Skeletal muscle tissue (tissue), 4 donors: ENCODE measurements around the gene ITGA3. TPM values are rescaled to one million over a fixed set of nuclear protein-coding genes. Genes with fewer than 3 reads are reported as not detected.

Experiments used
- H3K27ac ChIP-seq: one replicate; pipeline ENCODE4 v1.7.0; 2013; ENCODE audit warnings: mild to moderate bottlenecking, low read depth, low read length, inconsistent platforms
- H3K27me3 ChIP-seq, 3 donors: one replicate each; pipeline ENCODE4 v1.7.0; 2013; ENCODE audit warnings: low read length in 3 of 3; ENCODE audit not compliant: control insufficient read depth in 3 of 3, insufficient read depth in 3 of 3
- H3K36me3 ChIP-seq, 3 donors: one replicate each; pipeline ENCODE4 v1.7.0; 2013; ENCODE audit warnings: low read length in 3 of 3; ENCODE audit not compliant: control insufficient read depth in 3 of 3, insufficient read depth in 3 of 3
- H3K4me1 ChIP-seq, 3 donors: one replicate each; pipeline ENCODE4 v1.7.0; 2013; ENCODE audit warnings: low read length in 3 of 3, mild to moderate bottlenecking in 3 of 3; ENCODE audit not compliant: control insufficient read depth in 3 of 3, insufficient read depth in 3 of 3
- H3K4me3 ChIP-seq, 3 donors: one replicate each; pipeline ENCODE4 v1.7.0; 2013; ENCODE audit warnings: low read length in 3 of 3
- H3K9ac ChIP-seq, 3 donors: one replicate each; pipeline ENCODE4 v1.7.0; 2013; ENCODE audit warnings: low read length in 3 of 3, mild to moderate bottlenecking in 3 of 3, moderate library complexity in 2 of 3, low read depth in 1 of 3
- H3K9me3 ChIP-seq, 3 donors: one replicate each; pipeline ENCODE4 v1.7.0; 2013; ENCODE audit warnings: low read length in 3 of 3; ENCODE audit not compliant: control insufficient read depth in 3 of 3
- total RNA-seq: library from RNA; depleted of rRNA; stranded (reverse); fragments of >200 nt; gene quantifications from one replicate; pipeline ENCODE4 v1.2.3, GENCODE V29; 2014
- donor health status: Osteomylitis.

ITGA3 gene
- total RNA-seq, 1 donor from 2014 or later = 27.7 TPM

DNA sequence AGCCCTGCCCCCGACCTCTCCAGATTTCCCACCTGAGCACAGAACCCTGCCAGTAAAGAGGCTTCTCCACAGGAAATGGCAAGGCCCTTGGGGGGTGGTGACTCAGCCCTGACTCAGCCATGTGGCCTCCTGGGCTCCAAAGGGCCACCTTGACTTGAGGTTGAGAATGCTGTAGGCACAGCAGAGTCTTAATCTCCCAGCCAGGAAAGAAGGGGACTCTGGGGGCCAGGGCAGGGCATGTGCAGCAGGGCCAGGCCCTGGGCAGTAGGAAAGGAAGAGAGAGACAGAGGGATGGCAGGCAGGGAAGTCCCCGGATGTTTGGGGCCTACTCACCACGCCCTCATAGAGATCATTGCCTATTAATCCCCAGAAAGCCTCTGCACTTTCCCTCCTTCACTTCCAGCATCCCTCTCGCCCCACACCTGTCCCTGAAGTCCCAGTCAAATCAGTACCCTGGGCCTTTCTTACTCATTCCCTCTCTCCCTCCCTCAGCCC lies 4.8 kb upstream of the ITGA3 start:
- Histone ChIP-seq H3K27ac (no peak overlapping the region), H3K9ac (no peak overlapping the region), H3K36me3 (no peaks in the 10 kb centered on the region), H3K27me3 (no peaks in the 10 kb centered on the region), H3K9me3 (no peaks in the 10 kb centered on the region), H3K4me1 (peaks cover 16 to 29% (median 23%) of the 10 kb centered on the region in 3 donors), H3K4me3 (no peak overlapping the region)

DNA sequence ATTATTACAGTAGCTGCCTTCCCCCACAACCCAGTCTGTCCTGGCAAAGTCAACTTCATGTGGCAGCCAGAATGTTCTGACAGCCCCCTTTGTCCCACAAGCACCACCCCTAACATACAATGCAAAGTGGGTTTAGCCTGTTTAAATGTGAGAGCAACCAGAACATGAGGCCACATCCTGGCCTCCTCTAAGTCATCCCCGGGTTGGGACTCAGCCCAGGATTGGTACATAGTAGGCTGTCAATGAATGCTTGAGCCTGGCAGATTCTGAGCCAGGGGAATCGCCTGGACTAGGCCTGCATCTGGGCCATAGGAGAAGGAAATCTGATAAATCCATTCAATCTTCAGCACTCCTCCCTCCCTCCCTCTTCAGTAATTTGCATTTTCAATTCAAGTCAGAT lies 4.3 kb upstream of the ITGA3 start:
- Histone ChIP-seq H3K9me3 (no peaks in the 10 kb centered on the region), H3K4me3 (no peak overlapping the region), H3K27ac (no peak overlapping the region), H3K9ac (no peak overlapping the region), H3K27me3 (no peaks in the 10 kb centered on the region), H3K36me3 (no peaks in the 10 kb centered on the region), H3K4me1 (peaks cover 16 to 32% (median 23%) of the 10 kb centered on the region in 3 donors)

DNA sequence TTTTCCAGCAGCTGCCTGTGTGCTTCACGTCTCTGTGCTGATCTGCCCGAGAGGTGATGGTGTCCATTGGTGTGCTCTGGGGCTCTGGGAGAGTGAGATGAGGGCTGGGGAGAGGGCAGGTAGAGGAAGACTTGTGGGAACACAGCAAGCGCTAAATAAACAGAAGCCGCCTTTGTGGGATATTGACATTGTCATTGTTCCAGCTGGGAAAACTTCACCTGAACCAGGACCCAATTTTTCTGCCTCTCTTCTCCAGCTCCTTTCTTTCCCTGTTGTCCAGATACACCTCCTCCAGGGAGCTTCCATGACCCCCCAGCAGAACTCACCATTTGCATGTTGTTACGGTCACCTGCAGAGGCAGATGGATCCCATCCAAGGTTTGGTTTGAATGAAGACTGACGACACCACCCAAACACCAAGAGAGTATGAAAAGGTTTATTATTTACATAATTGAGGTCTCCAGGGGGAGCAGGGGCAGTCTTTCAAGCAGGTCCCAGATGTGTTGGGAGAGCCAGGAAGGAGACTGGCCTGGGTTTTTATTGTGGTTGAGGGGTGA lies 3.6 kb upstream of the ITGA3 start:
- Histone ChIP-seq H3K9ac (no peak overlapping the region), H3K36me3 (no peaks in the 10 kb centered on the region), H3K9me3 (no peaks in the 10 kb centered on the region), H3K27me3 (no peaks in the 10 kb centered on the region), H3K4me1 (peaks cover 23 to 39% (median 27%) of the 10 kb centered on the region in 3 donors), H3K27ac (no peak overlapping the region), H3K4me3 (no peak overlapping the region)

DNA sequence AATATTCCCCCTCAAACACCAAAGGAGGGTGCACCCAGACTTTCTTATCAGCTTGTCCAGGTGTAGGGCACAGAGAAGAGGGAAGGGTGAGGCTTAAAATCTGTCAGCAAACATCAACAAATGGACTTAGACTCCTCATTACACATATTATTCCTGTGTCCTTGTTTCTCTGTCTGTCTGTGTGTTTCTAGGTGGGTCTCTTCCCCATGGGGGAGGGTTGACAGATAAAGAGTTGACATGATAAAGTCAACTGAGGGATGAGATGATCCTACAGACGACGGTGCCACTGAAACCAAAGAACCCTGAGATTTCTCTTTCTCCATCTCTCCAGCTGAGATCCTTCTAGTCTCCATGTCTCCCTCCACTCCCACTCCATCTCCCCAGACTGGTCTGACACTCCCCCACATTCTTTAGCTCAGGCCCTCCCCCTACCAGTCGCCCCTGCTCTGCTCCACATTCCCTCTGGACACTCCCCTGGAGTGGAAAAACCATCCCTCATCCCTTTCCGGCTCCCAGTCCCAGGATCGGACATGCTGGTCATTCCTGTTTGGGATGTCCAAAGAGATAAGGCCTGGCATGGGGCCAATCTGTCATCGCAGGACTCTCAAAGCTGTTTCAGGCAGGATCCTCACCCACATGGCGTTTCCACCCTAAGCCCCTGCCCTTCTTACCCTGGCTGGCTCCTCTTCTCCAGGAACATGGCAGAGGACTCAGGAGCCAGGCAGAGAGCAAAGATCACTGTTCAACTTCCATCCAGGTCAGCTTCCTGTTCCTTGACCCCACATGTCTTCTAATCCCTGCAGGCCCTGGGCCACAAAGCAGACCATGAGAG lies 2.9 kb upstream of the ITGA3 start:
- H3K27ac ChIP-seq = no peak overlapping the region

DNA sequence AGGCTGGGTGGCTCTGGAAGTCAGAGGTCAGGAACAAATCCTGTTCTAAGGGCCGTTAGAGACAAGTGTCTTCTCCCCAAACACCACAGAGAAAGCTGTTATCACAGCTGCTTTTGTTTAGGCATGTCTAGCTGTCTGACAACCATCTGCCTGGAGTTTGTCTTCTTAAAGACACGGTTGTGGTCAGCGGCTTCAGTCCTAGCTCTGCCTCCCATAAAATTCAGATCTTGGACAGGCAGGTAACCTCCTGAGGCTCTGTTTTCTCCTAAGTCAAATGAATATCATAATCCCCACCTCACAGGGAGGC lies 2.3 kb upstream of the ITGA3 start:
- Histone ChIP-seq H3K9ac (no peak overlapping the region), H3K9me3 (no peaks in the 10 kb centered on the region), H3K36me3 (no peaks in the 10 kb centered on the region), H3K4me3 (no peak overlapping the region), H3K27ac (no peak overlapping the region), H3K27me3 (no peaks in the 10 kb centered on the region), H3K4me1 (peaks cover 35 to 42% (median 36%) of the 10 kb centered on the region in 3 donors)

More for the DNA sequence above, 2.9 kb upstream of the ITGA3 start:
- H3K9ac ChIP-seq = no peak overlapping the region
- H3K27me3 ChIP-seq = no peaks in the 10 kb centered on the region
- peaks cover 29 to 39% (median 30%) of the 10 kb centered on the region in 3 donors for H3K4me1 ChIP-seq
- no peaks in the 10 kb centered on the region for H3K36me3 ChIP-seq
- no peak overlapping the region for H3K4me3 ChIP-seq
- no peaks in the 10 kb centered on the region for H3K9me3 ChIP-seq

DNA sequence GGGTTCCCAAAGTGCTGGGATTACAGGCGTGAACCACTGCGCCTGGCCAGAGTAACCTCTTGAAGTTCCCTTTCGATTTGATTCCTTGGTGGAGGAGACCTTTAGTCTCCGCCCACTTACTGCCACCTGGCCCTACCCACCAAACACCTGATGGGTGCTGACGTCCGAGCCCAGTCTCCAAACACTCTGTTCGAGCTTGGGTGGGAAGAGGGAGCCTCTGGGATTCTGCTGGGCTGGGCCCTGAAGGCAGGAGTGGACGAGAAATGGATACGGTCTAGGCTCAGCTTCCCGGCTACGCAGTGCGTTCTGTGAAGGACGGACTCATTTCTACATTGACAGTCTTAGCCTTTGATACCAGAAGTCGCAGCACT lies 870 bp upstream of the ITGA3 start:
- Histone ChIP-seq H3K9ac (peak overlapping the region; percentile 67 to 84 (median 83)), H3K36me3 (no peaks in the 10 kb centered on the region), H3K27me3 (no peaks in the 10 kb centered on the region), H3K4me1 (peaks cover 49 to 56% (median 50%) of the 10 kb centered on the region in 3 donors), H3K9me3 (no peaks in the 10 kb centered on the region), H3K4me3 (peak overlapping the region; percentile 78 to 83 (median 82)), H3K27ac (peak overlapping the region; percentile 71)

DNA sequence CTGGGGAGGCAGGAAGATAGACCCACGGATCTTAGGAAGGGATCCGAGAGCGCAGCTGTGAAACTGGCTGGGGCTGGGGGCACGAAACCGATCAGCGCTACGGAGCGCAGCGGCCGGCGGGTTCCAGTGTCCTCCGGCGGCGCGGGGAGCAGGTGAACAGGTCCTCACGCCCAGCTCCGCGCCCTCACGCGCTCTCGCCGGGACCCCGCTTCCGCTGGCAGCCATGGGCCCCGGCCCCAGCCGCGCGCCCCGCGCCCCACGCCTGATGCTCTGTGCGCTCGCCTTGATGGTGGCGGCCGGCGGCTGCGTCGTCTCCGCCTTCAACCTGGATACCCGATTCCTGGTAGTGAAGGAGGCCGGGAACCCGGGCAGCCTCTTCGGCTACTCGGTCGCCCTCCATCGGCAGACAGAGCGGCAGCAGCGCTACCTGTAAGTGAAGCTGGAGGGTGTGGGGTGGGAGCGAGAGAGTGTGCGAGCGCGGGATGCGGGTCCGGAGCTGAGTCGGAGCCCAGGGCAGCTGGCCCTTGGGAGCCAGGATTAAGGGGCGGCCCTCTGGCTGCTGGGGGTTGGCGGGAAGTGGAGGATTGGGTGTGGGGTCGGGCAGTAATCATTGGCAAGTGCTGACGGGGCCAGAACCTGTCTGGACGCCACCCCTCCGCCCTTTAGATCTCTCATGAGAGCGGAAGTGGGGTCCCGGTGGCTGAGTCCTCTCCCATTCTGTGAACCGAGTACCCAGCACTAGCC lies 479 bp downstream of the ITGA3 start:
- Histone ChIP-seq H3K9me3 (no peaks in the 10 kb centered on the region), H3K36me3 (no peaks in the 10 kb centered on the region), H3K27me3 (no peaks in the 10 kb centered on the region), H3K4me1 (peaks cover 59 to 64% (median 62%) of the 10 kb centered on the region in 3 donors), H3K27ac (peak overlapping the region; percentile 71), H3K4me3 (peak overlapping the region; percentile 78 to 83 (median 82)), H3K9ac (peak overlapping the region; percentile 61 to 84 (median 67))

DNA sequence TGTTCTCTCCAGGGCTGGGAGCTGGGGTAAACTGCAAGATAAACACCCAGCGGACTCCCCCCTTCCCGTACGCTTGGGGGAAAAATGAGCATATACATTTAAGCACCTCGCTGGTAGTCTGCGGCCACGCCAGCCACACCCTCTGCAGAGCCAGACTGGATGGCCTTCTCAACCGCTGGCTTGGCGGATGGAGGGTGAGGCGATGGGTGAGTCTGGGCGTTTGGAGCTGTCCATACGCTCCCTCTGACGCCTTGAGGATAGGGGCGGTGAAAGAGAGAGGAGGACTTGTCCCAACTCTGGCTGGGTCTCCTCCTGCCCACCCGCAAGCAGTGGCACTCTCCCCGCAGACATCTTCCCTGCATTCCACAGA lies 1.0 kb downstream of the ITGA3 start:
- Histone ChIP-seq H3K27ac (peak overlapping the region; percentile 71), H3K9ac (peak overlapping the region; percentile 59 to 84 (median 67)), H3K4me3 (peak overlapping the region; percentile 78 to 83 (median 82)), H3K4me1 (peaks cover 65 to 68% (median 68%) of the 10 kb centered on the region in 3 donors), H3K36me3 (no peaks in the 10 kb centered on the region), H3K9me3 (no peaks in the 10 kb centered on the region), H3K27me3 (no peaks in the 10 kb centered on the region)

DNA sequence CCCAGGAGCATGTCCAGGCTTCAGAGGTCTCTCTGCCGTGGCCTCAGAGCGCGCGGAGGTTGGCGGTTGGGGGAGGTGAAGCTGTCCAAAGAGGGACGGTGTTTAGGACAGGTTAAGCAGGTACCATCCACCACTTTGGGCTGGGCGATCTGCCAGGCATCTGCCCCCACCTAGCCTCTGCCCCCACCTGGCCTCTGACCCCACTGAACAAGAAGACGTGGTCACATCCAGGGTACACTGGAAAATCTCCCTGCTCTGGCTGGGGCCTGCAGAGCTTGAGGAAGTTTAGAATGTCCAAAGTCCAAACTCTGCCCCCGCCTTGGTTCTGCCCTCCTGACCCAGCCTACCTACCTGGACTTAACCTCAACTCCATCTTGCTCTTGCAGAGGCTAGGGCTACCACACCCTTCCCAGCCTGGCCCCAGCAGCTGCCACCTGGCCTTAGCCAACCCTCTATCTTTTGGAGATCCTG lies 1.6 kb downstream of the ITGA3 start:
- Histone ChIP-seq H3K27ac (no peak overlapping the region), H3K9ac (peak overlapping the region in 1 of 3 donors; percentile 84)

More for the DNA sequence above, 1.6 kb downstream of the ITGA3 start:
- Histone ChIP-seq H3K27me3 (no peaks in the 10 kb centered on the region), H3K4me3 (peak overlapping the region; percentile 78 to 83 (median 82)), H3K9me3 (no peaks in the 10 kb centered on the region), H3K4me1 (peaks cover 71 to 74% (median 74%) of the 10 kb centered on the region in 3 donors), H3K36me3 (no peaks in the 10 kb centered on the region)
